COR-L47 (cell line): ENCODE results near the gene ARHGAP26.

ENCODE experiments used
- DNase-seq: peaks from one replicate; lab custom pipeline; 2025; lab: John Stamatoyannopoulos, UW

Gene ARHGAP26

GRCh38 chr5:142811866-142812557 lies 41.8 kb downstream of the ARHGAP26 start:
- no peak for DNase-seq

GRCh38 chr5:142813220-142813619 lies 43.0 kb downstream of the ARHGAP26 start:
- no peak for DNase-seq

GRCh38 chr5:142814122-142814521 lies 43.9 kb downstream of the ARHGAP26 start:
- no peak for DNase-seq

DNA sequence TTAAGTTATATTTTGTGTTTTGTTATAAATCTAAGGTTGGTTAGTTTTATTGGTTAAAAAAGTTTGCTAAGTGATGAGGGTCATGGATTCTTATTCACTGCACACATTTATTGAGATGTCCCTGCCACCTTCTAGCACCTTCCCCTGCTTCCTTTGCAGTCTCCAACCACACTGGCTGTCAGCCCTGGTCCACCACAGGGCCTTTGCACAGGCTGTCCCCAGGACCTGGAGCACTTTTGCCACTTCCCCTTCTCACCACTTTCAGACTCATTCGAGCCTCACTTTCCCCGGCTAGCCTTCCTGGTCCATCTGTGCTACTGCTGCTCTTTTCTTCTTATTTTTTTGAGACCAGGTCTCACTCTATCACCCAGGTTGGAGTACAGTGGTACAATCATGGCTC lies 45.3 kb downstream of the ARHGAP26 start:
- DNase-seq: no peak

DNA sequence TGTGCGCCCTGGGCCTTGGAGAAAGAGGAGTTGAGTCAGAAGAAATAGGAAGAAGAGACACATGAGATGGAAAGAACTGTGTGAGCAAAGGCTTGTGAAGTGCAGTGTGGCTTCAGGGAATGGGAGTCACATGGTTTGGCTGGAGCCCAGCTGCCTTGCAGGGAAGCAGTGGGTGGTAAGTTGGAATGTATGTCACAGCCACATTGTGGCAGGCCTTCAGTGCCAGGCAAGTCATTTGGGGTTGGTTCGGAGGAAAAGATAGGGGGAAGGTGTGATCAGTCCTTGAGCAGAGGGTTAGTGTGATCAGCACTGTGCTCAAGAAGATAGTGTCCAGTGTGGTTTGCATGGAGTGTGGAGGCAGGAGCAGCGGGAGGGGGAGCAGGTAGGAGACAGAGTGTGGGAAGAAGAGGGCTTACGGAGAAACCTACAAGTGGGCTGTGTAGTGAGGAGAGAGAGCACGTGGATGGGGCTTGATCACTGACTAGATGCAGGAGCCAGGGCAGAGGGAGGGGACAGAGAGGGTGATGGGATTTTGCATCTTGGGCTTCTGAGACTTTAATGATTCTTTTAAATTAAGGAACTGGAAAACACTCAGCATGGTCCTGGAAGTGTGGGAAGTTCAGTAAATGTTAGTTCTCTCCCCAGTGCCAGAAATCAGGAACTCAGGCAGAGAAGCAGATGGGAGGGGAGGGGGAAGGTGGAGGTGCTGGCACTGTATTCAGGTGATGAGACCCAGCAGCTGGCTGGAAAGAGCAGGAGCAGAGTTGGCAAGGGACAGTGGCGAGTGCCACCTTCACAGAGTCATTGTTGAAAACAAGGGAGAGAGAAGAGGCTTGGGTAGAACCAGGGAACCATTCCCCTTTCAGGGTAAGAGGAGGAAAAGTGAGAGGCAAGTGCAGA lies 46.6 kb downstream of the ARHGAP26 start:
- peak; percentile 15 for DNase-seq

- no peak for DNase-seq
Measured at GRCh38 chr5:142817949-142818431, 47.8 kb downstream of the ARHGAP26 start.

GRCh38 chr5:142819292-142819691 lies 49.1 kb downstream of the ARHGAP26 start:
- DNase-seq: no peak

DNA sequence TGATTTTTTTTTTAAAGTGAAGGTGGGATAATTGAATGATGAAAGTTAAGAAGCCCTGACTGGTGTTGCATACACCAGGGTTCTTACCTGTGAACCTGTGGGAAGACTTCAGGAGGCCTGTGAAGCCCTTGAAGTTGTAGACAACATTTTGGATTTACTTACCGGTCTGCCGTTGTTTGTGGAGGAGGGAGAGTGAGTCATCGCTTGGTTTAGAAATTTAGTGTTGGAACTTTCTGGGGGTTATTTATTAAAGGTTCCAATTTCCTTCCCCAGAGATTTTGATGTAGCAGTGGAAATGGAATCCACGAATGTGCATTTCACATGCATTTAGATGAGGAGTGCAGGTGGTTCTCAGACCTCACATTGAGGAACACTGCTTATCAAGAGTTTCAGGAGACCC lies 49.6 kb downstream of the ARHGAP26 start:
- no peak for DNase-seq

DNA sequence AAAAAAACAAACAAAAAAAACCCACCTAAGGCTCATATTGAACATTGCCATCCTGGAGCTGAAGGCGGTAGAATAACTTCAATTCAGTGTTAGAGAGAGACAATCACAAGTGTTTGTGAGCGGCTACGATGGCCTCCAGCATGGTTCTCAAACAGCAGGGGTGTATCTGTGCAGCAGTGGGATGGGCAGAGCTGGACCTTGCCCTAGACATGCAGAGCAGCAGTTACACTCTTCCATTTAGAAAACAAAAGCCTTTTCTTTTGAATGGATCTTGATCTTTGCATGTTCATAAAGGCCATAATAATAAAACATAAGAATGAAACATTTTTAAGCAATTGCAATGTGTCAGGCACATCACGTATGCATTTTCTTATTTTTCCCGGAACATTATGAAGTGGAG lies 50.3 kb downstream of the ARHGAP26 start:
- no peak for DNase-seq

GRCh38 chr5:142821034-142821732 lies 51.0 kb downstream of the ARHGAP26 start:
- no peak for DNase-seq

- DNase-seq: no peak
Measured at GRCh38 chr5:142821733-142822487, 51.7 kb downstream of the ARHGAP26 start.

DNA sequence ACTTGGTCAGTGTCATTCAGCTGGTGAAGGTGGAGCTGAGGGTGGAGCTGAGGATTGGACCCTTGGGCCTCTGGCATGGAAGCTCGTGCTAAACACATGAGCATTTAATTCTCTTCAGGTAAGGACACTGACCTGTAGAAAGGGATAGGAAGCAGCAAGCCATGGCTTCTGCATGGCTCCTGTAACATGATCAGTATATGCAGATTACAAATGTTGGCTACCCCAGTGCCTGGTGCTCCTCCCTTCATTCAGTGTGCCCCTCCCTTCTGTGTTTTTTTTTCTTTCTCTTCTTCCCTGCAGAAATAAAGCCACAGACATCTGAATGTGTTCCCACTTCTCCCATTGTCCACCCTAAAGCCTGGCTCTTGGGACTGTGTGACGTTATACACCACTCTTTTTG lies 52.9 kb downstream of the ARHGAP26 start:
- no peak for DNase-seq

- DNase-seq: no peak
Measured at GRCh38 chr5:142823806-142824205, 53.6 kb downstream of the ARHGAP26 start.

- no peak for DNase-seq
Measured at GRCh38 chr5:142824391-142824790, 54.2 kb downstream of the ARHGAP26 start.

GRCh38 chr5:142825378-142826089 lies 55.4 kb downstream of the ARHGAP26 start:
- no peak for DNase-seq

DNA sequence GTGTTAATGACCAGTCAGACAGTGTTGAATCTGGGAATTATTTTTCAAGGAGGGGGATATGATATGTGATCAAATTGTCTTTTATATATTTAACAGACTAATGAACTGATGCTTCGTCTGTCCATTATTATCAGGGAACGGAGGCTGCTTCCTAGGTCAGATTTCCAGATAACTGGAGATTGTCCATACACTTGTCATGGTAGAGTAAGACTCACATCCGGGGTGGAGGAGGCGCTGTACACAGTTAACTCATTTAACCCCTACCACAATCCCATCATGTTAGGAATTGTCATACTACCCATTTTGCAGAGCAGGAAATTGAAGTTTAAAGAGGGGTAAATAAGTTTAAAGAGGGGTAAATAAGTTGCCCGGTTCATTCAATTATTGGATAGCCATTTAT lies 55.9 kb downstream of the ARHGAP26 start:
- no peak for DNase-seq

- no peak for DNase-seq
Measured at GRCh38 chr5:142826741-142827492, 56.7 kb downstream of the ARHGAP26 start.

DNA sequence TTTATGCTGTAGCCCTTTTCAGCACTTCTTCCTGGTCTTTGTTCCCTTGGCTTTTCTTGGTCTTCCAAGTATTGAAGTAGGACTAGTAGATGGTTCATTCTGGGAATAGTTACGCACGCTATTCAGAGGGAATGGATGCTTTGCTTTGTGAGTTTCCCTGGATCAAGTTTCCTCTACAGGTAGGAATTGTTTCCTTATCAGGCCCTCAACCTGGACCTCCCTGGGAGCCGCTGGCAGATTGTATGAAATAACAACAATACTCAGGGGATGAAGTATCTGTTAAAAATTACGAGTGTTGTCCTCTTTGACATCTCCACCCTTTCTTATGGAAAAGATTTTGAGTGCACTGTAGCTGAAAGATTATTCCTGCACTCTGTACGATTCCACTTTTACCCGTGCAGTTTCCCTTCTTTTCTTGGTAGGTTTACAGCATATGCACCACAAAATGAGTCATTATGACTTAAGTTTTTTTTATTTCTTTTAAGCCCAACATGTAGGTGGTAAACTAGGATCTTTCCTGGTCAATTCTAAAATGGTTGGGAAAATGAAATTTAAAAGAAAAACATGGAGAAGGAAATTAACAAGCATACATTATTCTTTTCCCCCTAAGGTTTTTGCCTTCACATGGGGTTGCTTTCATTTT lies 57.9 kb downstream of the ARHGAP26 start:
- DNase-seq: no peak

GRCh38 chr5:142828797-142829535 lies 58.8 kb downstream of the ARHGAP26 start:
- DNase-seq: no peak
